ENCODE data around the gene ARHGDIG.

DNA sequence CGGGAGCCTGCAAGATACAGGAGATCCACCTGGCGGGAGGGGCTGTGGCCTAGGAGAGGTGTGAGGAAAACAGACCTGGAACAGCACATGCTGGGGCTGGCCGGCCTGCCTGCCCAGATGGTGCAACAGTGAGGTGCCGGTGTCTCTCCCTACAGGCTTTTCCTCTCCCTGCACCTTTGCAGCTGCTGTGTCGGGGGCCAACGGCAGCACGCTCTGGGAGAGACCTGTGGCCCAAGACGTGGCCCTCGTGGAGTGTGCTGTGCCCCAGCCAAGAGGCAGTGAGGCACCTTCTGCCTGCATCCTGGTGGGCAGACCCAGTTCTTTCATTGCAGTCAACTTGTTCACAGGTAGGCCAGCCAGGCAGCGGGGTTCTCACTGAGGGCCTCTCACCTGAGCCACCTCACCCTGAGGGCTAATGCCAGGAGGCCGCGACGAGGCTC, 20.6 kb upstream of the ARHGDIG start:
- TF ChIP-seq, protein P1, sequence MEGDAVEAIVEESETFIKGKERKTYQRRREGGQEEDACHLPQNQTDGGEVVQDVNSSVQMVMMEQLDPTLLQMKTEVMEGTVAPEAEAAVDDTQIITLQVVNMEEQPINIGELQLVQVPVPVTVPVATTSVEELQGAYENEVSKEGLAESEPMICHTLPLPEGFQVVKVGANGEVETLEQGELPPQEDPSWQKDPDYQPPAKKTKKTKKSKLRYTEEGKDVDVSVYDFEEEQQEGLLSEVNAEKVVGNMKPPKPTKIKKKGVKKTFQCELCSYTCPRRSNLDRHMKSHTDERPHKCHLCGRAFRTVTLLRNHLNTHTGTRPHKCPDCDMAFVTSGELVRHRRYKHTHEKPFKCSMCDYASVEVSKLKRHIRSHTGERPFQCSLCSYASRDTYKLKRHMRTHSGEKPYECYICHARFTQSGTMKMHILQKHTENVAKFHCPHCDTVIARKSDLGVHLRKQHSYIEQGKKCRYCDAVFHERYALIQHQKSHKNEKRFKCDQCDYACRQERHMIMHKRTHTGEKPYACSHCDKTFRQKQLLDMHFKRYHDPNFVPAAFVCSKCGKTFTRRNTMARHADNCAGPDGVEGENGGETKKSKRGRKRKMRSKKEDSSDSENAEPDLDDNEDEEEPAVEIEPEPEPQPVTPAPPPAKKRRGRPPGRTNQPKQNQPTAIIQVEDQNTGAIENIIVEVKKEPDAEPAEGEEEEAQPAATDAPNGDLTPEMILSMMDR (IDR thresholded peaks at IDR 0.05), result no peak
- no peak for TF ChIP-seq POLR2A (IDR thresholded peaks at IDR 0.05)
